NCI-H1417 treated with DMSO at 0.1 percent for 48 hours (cell line): ENCODE measurements around the gene PHC2.

Source experiments
- DNase-seq: peaks from one replicate; lab custom pipeline; 2025; lab: John Stamatoyannopoulos, UW

PHC2 gene

GRCh38 chr1:33388805-33389771 is 41.8 kb downstream of the PHC2 start:
- DNase-seq, result no peak

GRCh38 chr1:33387625-33388024 is 43.3 kb downstream of the PHC2 start:
- no peak for DNase-seq

- no peak for DNase-seq
Observed at GRCh38 chr1:33385251-33385650, 45.6 kb downstream of the PHC2 start.

- no peak for DNase-seq
Observed at GRCh38 chr1:33384040-33384812, 46.7 kb downstream of the PHC2 start.

- no peak for DNase-seq
Observed at GRCh38 chr1:33383489-33383888, 47.4 kb downstream of the PHC2 start.

GRCh38 chr1:33382661-33383415 is 48.1 kb downstream of the PHC2 start:
- DNase-seq, result no peak

GRCh38 chr1:33381977-33382376 is 48.9 kb downstream of the PHC2 start:
- no peak for DNase-seq

GRCh38 chr1:33380811-33381210 is 50.1 kb downstream of the PHC2 start:
- no peak for DNase-seq

GRCh38 chr1:33379631-33380354 is 51.1 kb downstream of the PHC2 start:
- no peak for DNase-seq

- no peak for DNase-seq
Observed at GRCh38 chr1:33378976-33379375, 51.9 kb downstream of the PHC2 start.

GRCh38 chr1:33378524-33378923 is 52.4 kb downstream of the PHC2 start:
- DNase-seq, result no peak

GRCh38 chr1:33377756-33378155 is 53.1 kb downstream of the PHC2 start:
- no peak for DNase-seq

GRCh38 chr1:33377013-33377412 is 53.9 kb downstream of the PHC2 start:
- no peak for DNase-seq

GRCh38 chr1:33375316-33375715 is 55.6 kb downstream of the PHC2 start:
- DNase-seq, result no peak

GRCh38 chr1:33374336-33375105 is 56.4 kb downstream of the PHC2 start:
- DNase-seq, result no peak

GRCh38 chr1:33373606-33374005 is 57.3 kb downstream of the PHC2 start:
- DNase-seq, result no peak

GRCh38 chr1:33372677-33373076 is 58.2 kb downstream of the PHC2 start:
- no peak for DNase-seq

GRCh38 chr1:33372162-33372561 is 58.7 kb downstream of the PHC2 start:
- no peak for DNase-seq

GRCh38 chr1:33371334-33371733 is 59.6 kb downstream of the PHC2 start:
- no peak for DNase-seq

- DNase-seq, result no peak
Observed at GRCh38 chr1:33370827-33371226, 60.1 kb downstream of the PHC2 start.

GRCh38 chr1:33370301-33370700 is 60.6 kb downstream of the PHC2 start:
- no peak for DNase-seq
